Tibial artery (tissue), 4 donors: ENCODE data around the gene MRGPRF.

ENCODE experiments used
- DNase-seq, 2 donors: peaks; one replicate each; pipeline ENCODE4 v3.0.0-alpha.2; 2019
- H3K27ac ChIP-seq, 2 donors: fragments of 200-600 bp; sonication (generic) in 1 of 2; 1 replicate in 1 of 2; 2 replicates in 1 of 2; pipeline ENCODE4 v1.5.1; 2018 to 2019; ENCODE audit warnings: mild to moderate bottlenecking in 1 of 2
- H3K27me3 ChIP-seq, 2 donors: fragments of 200-600 bp; sonication (generic) in 1 of 2; one replicate each; pipeline versions ENCODE4 v1.5.1 to v1.6.0; 2016 to 2019
- H3K36me3 ChIP-seq, 3 donors: fragments of 200-600 bp; sonication (generic) in 2 of 3; one replicate each; pipeline ENCODE4 v1.5.1; 2016 to 2019; ENCODE audit warnings: mild to moderate bottlenecking in 2 of 3
- H3K4me1 ChIP-seq, 4 donors: fragments of 200-600 bp; sonication (generic) in 2 of 4; 1 replicate in 3 of 4; 2 replicates in 1 of 4; pipeline ENCODE4 v1.5.1; 2016 to 2019
- H3K4me3 ChIP-seq, 2 donors: fragments of 200-600 bp; sonication (generic) in 1 of 2; 1 replicate in 1 of 2; 2 replicates in 1 of 2; pipeline ENCODE4 v1.5.1; 2018 to 2019; ENCODE audit warnings: mild to moderate bottlenecking in 2 of 2
- H3K9me3 ChIP-seq, 3 donors: fragments of 200-600 bp; sonication (generic) in 1 of 3; one replicate each; pipeline ENCODE4 v1.5.1; 2016 to 2019
- CTCF ChIP-seq, 2 experiments: fragments of 200-600 bp in 1 of 2; fragments of 450-650 bp in 1 of 2; IDR thresholded peaks; one replicate each; pipeline ENCODE4 v1.5.1; 2017 to 2019; ENCODE audit warnings: antibody characterized with exemption in 2 of 2, mild to moderate bottlenecking in 1 of 2, moderate library complexity in 1 of 2
- intact Hi-C: fragments of 100-400 bp; cut with DNase I; formaldehyde crosslinking; loops from one replicate; pipeline ENCODE4 v1.15.0; 2023; ENCODE audit warnings: low total_unique reads

Gene MRGPRF

GRCh38 chr11:69013009-69013951 is at the start of gene MRGPRF:
Gene MRGPRF (minus strand): TSS chr11:69013246. CDS start chr11:69009901, 3,345 bp downstream.
- intact Hi-C loops: loop anchor here (5.0 kb wide), 1 partner anchor 34 kb away; the partner anchor contains the start of gene TPCN2
- Histone ChIP-seq H3K36me3 (peaks cover 0 to 8% (median 3%) of the 10 kb centered on the region in 3 donors), H3K9me3 (no peaks in the 10 kb centered on the region), H3K27me3 (no peaks in the 10 kb centered on the region), H3K27ac (peak within 1 kb of the TSS; percentile 91 to 93), H3K4me1 (peaks cover 13 to 60% (median 50%) of the 10 kb centered on the region in 4 donors), H3K4me3 (peak within 1 kb of the TSS; percentile 70 to 81)
- TF ChIP-seq CTCF (IDR thresholded peaks at IDR 0.05): peak; percentile 71 to 81
- peak; percentile 95 to 99 for DNase-seq

GRCh38 chr11:69062169-69062855 is 49.3 kb upstream of the MRGPRF start:
- intact Hi-C loops: no loop called here
- no peaks in the 10 kb centered on the region for H3K9me3 ChIP-seq
- H3K36me3 ChIP-seq: peaks cover 18 to 66% (median 54%) of the 10 kb centered on the region in 3 donors
- no peak for DNase-seq
- H3K27me3 ChIP-seq: no peaks in the 10 kb centered on the region
- no peak for TF ChIP-seq CTCF (IDR thresholded peaks at IDR 0.05)
- H3K4me3 ChIP-seq: no peak overlapping the region
- no peaks in the 10 kb centered on the region for H3K4me1 ChIP-seq
- no peak overlapping the region for H3K27ac ChIP-seq

- H3K4me1 ChIP-seq: peaks cover 0 to 2% (median 0%) of the 10 kb centered on the region in 4 donors
- no peaks in the 10 kb centered on the region for H3K27me3 ChIP-seq
- no peaks in the 10 kb centered on the region for H3K9me3 ChIP-seq
- peaks cover 18 to 69% (median 58%) of the 10 kb centered on the region in 3 donors for H3K36me3 ChIP-seq
- no peak overlapping the region for H3K4me3 ChIP-seq
- no peak overlapping the region for H3K27ac ChIP-seq
- no peak for TF ChIP-seq CTCF (IDR thresholded peaks at IDR 0.05)
- intact Hi-C loops: no loop called here
- DNase-seq: no peak
These were observed 48.6 kb upstream of the MRGPRF start for GRCh38 chr11:69061713-69062053.

GRCh38 chr11:69060806-69061712 is 48.0 kb upstream of the MRGPRF start:
- no peak overlapping the region for H3K27ac ChIP-seq
- peaks cover 18 to 74% (median 63%) of the 10 kb centered on the region in 3 donors for H3K36me3 ChIP-seq
- H3K27me3 ChIP-seq: no peaks in the 10 kb centered on the region
- intact Hi-C loops: no loop called here
- peaks cover 0 to 3% (median 0%) of the 10 kb centered on the region in 4 donors for H3K4me1 ChIP-seq
- DNase-seq: no peak
- no peaks in the 10 kb centered on the region for H3K9me3 ChIP-seq
- no peak for TF ChIP-seq CTCF (IDR thresholded peaks at IDR 0.05)
- no peak overlapping the region for H3K4me3 ChIP-seq

GRCh38 chr11:69059985-69060384 is 46.9 kb upstream of the MRGPRF start:
- H3K4me3 ChIP-seq: no peak overlapping the region
- DNase-seq: no peak
- intact Hi-C loops: no loop called here
- H3K36me3 ChIP-seq: peaks cover 27 to 78% (median 74%) of the 10 kb centered on the region in 3 donors
- H3K27ac ChIP-seq: no peak overlapping the region
- H3K4me1 ChIP-seq: peaks cover 0 to 7% (median 3%) of the 10 kb centered on the region in 4 donors
- H3K9me3 ChIP-seq: no peaks in the 10 kb centered on the region
- no peaks in the 10 kb centered on the region for H3K27me3 ChIP-seq
- no peak for TF ChIP-seq CTCF (IDR thresholded peaks at IDR 0.05)
